SKM-1 treated with dmso at 0.1 percent for 144 hours (cell line): ENCODE results near the gene TPT1.

Source experiments
- DNase-seq: peaks from one replicate; lab custom pipeline; 2025; ENCODE audit not compliant: unreplicated experiment; lab: John Stamatoyannopoulos, UW

Gene TPT1

DNA sequence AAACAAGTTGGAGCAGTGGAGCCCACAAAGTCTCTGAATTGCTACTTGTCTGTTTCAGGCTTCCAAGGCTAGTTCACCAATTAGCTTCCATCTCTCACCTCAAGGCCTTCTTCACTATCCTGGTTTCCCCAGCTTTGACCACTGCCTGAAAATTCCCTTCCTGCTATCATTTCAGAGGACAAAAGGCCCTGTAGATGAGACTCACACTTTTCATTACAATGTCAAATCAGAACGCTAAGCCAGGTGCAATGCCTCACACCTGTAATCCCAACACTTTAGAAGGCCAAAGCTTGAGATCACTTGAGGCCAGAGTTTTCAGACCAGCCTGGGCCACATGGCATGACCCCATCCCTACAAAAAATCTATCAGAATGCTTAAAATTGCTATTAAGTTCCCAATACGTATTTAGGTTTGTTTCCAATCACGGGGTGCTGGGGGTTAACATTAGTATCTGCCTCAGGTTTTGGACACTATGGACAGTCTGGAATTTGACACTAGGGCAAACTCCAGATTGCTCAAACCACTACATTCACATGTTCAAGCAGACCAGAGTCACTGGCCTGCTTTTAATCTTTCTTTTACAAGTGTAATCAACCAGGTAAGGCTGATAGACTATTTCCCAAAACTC is 5.5 kb downstream of the TPT1 start:
- DNase-seq: no peak

DNA sequence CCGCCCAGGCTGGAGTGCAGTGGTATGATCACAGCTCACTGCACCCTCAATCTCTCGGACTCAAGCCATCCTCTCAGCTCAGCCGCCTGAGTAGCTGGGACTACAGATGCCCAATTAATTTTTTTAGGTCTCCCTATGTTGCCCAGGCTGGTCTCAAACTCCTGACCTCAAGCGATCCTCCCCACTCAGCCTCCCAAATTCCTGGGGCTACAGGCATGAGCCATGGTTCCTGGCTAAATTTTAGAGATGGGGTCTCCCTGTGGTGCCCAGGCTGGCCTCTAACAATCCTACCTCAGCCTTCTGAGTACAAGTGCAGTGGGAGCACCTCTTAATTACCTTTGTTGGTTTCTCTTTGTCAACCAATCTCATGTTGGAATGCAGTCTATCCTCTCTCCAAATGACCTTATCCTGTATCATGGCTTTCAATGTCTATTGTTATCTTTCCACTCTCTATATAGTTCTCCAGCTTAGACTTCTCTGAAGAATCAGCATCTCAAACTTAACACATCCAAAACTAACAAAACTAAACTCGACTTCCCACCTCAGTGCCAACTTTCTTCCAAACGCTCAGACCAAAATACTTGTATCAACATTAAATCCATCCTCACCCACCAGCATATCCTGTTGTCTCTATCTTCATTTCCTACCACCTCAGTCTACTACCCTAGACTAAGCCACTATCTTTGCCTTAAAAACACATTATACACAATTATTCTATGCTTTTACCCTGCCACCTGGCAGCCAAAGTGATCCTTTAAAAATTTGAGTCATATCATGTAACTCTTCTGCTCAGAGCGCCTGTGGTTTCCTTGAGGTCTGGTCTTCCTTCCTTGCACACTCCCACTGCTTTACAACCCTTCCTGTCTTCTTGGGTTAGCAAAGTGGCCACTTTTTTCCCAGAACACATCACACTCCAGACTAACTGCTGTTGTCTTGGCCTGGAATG is 6.7 kb downstream of the TPT1 start:
- DNase-seq: peak; percentile 54

DNA sequence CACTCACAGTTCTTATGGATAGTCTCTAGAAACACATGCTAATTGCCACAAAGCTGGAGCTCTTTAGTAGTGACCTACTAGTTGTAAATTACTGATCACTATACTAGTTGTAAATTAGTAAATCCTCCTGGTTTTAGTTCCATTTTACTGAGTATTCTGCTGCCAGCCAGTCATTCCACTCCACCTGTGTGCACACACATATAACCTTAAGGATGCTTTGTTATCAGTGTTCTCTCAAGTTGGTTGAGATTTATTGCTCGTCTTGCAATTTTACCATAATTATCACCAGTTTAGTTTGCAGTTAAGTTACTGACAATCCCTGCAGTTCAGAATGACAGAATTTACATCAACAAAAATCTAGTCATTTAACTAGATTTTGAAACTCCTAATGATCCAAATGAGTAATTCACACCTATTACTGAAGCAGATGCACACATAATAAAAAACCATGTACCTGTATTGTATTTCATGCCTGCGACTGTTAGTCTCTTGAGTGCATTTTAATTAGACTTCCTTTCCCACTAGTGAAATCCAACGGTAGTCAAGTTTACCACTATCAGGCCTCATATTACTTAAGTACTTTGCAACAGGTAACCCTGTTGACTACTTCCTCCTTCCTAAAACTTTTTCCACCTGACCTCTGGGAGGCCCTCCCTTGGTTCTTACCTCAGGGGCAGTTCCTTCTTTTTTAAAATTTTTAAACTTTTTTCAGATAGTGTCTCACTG is 7.6 kb downstream of the TPT1 start:
- peak; percentile 58 for DNase-seq

DNA sequence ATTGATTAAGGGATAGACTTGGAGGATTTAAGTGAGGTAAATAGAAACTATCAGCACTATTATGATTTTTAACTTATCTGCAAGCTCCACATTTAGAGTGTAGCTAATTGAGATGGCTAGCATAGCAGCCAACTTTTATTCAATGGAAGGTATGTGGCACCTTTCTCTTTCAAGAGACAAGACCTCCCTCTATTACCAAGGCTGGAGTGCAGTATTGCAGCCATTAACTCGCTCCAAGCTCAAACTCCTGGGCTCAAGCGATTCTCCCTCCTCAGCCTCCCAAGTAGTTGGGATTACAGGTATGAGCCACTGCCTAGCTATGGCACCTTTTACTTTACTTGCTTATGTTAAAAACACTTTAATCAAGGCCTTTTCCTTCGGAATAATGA is 8.2 kb downstream of the TPT1 start:
- no peak for DNase-seq

DNA sequence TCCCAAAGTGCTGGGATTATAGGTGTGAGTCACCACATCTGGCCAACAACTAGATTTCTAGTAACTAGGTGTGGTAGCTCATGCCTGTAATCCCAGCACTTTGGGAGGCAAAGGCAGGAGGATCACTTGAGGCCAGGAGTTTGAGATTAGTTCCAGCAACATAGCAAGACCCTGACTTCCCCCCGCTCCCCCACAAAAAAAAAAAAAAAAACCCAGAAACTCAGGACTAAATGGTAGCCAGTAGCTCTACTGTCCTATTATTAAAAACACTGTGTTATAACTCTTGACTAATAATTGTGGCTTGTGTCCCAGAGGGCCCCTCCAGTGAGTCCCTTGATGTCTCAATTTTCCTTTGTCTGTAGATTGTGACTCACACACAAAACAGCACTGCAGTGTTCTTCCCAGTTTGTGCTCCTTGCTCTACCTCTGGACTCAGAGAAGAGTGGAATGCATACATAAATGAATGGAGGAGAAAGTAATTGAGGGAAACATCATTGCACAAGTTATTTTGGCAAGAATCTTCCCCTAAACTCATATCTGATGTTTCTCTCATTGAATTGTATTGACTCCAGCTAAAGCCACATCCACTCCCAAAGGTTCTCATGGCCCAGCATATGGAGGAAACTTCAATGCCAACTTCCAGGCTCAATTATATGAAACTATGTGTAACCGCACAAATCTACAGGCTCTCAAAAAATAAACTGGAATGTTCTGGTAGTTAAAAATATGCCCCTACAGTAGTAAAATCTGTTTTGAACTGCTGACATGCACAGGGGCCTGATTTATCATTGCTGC is 8.8 kb downstream of the TPT1 start:
- no peak for DNase-seq

DNA sequence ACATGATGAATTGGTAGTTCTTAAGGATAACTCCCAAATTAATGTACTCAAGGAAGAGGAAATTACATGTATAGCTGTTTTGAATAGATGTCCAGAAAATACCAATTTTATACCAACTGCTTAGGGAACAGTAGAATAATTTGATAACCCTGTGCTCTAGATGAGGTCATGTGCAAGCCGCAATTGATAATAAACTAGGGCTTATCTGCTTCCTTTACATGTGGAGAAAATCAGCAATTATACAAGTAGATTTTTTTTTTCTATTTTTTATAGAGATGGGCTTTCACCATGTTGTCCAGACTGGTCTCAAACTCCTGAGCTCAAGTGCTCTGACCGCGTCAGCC is 9.3 kb downstream of the TPT1 start:
- no peak for DNase-seq

DNA sequence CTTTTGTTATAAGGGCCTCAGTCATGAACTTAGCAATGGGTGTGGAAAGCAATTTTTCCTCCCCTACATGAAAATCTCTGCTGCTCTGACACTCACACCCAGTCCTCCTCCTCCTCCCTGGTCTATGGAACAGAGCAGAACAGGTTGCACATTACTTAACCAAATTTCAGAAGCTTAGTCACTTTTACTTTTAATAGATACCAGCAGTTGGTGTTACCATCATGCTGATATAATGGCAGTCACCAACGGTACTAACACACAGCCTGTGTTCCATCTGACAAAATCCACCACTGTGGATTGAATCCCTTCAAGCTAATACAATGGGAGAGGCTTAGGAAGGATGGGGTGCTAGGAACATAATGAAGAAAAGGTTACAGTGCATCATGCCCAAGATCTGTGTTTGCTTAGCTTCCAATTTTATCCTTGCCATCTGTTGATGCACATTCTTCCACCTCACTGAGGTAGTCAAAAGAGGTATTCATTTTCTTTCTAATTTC is 9.8 kb downstream of the TPT1 start:
- no peak for DNase-seq

DNA sequence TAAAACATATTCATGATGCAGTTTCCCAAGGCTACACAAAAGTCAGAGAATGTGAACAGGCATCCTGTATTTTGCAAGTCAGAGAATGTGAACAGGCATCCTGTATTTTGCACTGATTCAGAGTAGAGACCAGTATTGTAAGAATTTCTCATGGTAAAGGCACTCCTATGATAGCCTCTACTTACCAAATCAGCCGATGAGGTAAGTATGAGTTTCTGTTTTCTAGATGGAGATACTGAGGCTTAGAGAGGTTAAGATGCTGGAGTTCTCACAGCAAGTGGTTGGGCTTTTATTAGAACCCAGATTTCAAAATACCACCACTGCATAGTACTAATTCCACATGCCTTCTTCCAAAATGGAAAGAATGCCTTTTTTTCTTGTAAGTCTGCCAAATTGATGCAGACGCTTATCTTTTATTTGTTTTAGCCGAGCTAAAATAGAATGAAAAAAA is 12.3 kb downstream of the TPT1 start:
- no peak for DNase-seq

DNA sequence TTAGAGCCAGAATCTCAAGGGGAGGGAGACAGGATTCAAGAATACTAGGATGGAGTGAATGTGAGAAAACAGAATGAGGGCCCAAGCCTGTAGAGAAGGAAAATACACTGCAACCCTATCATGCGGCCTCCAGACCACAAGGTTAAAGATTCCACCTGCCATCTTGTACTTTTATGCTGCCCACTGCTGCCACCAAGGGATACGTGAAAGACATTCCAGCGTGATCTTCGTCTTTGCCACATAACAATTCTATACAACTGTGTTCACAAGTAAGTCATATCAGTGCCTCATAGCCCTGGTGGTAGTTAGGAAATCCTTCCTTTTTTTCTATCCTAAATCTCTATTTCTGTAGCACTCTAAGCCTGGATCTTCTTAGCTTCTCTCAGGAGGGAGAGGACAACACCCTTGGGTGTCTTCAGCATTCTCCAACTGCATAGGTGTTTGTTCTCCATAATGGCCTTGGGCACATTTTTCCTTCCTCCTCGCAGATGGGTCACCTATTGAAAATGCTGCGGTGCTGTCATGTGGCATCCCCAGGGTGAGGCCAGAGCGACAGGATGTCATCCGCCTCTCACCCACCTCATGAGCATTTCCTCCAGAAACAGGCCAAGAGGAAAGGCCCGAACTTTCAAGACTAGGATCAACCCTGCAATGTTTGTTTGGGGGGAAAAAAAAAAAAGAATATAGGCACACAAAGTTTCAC is 13.6 kb downstream of the TPT1 start:
- no peak for DNase-seq

DNA sequence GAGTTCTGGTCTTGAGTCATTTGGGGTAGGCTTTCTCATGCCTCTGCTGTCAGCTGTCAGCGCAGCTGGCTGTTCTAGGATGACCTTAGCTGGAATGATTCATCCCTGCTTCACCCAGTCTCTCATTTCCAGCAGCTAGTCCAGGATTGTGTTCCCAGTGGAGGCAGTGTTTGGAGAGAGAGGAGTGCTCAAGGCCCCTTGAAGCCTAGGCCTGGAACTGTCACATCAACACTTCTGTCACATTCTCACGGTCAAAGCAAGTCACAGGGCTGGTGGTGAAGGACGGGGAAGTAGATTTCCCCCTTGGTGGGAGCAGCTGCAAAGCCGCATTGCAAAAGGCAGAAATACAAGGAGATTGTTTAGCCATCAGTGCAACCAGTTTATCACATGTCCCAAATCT is 15.2 kb downstream of the TPT1 start:
- DNase-seq: no peak

DNA sequence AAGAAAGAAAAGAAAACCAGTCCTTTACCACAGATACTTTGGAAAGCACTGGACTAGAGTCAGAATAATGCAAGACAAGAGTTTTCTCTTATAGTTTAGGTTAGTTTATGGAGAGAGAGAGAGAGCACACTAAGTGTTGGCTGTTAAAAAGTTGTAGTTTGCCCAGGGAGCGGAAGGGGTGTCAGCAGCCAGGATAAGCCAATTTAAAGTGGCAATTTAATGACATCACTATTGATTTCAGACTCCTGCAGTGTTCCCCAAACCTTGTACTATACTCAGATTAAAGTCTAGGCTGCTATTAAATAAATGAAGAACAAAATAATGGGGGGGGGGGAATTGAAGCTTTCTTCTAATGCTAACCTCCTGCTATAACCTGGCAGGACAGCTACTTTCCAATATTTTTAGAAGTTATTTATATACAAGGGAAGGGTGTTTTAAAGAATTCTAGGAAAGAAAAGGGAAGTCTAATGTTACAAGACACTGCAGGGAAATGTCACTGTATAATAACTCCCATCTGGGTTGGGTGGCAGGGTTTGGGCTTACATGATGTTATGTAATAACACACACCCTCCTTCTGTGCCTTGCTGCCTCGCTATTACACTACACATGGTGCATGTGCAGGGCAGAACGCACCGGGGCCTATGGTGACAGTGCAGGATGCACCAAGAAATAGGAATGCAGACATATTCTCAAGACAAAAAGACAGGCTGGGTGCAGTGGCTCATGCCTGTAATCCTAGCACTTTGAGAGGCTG is 19.9 kb downstream of the TPT1 start:
- peak; percentile 75 for DNase-seq

DNA sequence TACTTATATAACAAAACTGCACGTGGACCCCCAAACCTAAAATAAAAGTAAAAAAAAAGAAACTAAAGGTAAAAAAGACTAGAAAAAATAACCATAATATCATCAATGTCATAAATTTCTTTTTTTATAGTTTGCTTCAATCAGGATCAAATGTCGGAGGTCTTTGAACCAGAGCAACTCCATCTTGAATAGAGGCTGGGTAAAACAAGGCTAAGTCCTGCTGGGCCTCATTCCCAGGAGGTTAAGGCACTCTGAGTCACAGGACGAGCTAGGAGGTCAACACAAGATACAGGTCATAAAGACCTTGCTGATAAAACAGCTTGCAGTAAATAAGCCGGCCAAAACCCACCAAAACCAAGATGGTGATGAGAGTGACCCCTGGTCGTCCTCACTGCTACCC is 24.0 kb downstream of the TPT1 start:
- no peak for DNase-seq

DNA sequence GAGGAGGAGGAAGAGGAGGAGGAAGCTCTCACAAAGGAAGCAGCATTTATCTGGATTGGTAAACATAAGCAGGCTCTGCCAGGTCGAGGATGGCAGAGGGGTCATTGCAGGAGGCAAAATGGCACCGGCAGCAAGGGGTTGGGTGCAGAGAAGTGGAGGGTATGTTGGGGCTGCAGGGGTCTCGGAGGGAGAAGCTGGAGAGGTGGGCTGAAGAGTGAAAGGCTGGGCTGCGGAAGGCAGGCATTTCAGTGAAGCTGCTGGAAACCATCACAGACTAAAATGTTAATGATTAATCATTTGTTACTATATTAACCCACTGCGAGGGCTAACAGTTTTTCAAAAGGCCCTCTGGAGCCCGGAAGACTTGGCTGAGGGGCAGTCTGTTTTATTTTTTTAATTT is 24.6 kb downstream of the TPT1 start:
- DNase-seq: no peak

DNA sequence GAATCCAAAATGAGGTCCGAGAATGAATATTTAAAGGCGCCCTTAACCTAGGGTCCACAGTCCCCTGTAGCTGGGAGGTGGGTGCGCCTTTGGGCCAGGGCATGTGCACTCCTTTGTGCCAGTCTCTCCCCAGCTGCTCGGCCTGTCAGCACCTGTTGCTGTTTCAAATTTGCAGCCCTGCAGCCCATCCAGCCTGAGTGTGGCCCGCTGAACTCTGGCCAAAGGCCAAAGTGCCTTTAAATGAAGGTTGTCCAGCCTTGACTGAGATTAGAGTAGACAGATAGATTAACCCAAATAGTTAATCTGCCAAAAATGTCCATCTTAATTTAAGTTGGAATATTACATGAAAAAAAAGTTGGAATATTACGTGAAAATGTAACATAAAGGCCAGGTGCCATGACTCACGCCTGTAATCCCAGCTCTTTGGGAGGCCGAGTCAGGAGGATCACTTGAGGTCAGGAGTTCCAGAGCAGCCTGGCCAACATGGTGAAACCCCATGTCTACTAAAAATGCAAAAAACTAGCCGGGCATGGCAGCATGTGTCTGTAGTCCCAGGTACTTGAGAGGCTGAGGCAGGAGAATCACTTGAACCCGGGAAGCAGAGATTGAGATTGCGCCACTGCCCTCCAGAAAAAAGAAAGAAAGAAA is 25.3 kb downstream of the TPT1 start:
- no peak for DNase-seq

DNA sequence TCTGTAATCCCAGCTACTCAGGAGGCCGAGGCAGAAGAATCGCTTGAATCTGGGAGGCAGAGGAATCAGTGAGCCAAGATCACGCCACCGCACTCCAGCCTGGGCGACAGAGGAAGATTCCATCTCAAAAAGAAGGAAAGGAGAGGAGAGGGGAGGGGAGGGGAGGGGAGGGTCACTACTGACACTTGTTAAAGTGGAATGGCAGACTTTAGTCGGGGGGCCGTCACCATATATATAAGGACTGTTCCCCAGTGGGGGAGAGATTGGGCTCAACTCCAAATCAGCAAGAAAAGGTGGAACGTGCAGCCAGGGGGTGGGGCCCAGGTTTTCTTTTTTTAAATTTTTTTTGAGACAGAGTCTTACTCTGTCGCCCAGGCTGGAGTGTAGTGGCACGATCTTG is 26.2 kb downstream of the TPT1 start:
- DNase-seq: no peak

DNA sequence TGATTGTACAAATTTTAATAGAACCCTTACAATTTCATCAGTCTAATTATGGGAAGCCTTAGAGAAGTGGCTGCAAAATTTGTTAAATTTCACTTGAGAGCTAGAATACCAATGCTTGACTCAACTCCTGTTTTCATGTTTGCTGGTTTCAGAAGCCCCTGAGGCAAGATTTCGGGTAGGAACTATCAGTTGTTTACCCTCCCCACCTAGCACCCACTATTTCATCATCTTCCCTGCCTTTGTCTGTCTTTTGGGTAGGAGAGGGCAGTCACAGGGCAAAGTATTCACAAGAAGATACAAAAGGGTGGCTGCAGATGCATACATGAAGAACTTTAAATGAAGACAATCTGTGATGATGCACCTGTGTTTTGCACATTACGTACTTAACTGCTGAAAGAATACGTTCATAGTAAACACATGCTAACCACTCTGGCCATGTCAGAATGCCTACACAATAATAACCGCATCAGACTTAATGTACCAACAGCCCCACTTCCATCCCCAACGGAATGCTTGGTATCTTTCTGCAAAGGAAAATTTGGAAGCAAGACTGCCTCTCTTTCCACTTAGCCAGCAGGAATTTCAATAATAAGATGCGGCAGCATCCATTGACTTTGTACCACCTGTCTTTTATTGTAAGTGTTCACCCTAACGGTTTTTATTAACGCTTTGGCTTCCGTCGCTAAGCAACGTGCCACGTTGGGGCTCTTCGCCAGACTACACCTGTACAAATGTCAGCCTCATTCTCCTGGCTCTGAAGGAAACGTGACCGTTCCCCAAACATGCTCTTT is 30.4 kb downstream of the TPT1 start:
- DNase-seq: no peak

DNA sequence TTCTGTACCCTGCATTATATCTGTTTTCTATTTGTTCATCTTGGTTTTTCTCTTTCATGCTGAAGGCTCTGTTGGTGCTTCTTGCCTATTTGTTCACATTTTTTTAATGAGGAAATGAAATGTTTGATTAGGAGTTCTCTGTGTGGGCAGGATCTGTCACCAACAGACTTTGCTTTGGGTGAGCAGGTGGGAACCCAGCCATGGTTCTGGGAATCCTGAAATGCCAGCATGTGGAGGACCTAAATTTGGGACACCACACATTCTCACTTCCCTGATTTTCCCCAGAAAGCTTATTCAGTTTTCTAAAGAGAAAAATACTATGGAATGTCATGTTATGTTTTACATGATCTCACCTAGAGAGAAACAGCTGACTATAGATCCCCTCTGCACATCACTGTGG is 34.0 kb downstream of the TPT1 start:
- no peak for DNase-seq

DNA sequence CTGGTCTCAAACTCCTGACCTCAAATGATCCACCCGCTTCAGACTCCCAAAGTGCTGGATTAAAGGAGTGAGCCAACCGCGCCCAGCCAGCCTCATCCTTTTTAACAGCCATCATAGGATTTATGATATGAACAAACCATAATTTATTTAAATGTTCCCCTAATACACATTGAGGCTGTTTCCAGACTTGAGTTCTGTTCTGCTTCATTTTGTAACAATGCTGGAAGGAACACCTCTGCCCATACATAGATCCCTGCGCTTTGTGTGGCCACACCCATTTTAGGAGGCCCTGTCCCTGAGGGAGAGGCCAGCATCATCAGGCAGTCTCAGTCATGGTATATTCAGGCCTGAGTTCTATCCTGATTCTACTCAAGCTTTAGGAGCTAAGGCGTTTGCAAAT is 35.9 kb downstream of the TPT1 start:
- no peak for DNase-seq
